C4-2B (cell line): ENCODE results near the gene ZIM2.

Experiments used
- H3K27ac ChIP-seq: fragments of 450-650 bp; 2 replicates; pipeline ENCODE4 v1.5.1; 2017
- ZFX ChIP-seq: fragments of 450-650 bp; IDR thresholded peaks from 2 replicates; pipeline ENCODE4 v1.6.1; 2017
- TF ChIP-seq, protein P1 (sequence below): fragments of 450-650 bp; conservative IDR thresholded peaks from 2 replicates; pipeline ENCODE4 v1.5.1; 2017; ENCODE audit warnings: mild to moderate bottlenecking

The ZIM2 gene

GRCh38 chr19:56832352-56832928 is 8.1 kb downstream of the ZIM2 start:
- no peak for TF ChIP-seq ZFX
- TF ChIP-seq, protein P1, sequence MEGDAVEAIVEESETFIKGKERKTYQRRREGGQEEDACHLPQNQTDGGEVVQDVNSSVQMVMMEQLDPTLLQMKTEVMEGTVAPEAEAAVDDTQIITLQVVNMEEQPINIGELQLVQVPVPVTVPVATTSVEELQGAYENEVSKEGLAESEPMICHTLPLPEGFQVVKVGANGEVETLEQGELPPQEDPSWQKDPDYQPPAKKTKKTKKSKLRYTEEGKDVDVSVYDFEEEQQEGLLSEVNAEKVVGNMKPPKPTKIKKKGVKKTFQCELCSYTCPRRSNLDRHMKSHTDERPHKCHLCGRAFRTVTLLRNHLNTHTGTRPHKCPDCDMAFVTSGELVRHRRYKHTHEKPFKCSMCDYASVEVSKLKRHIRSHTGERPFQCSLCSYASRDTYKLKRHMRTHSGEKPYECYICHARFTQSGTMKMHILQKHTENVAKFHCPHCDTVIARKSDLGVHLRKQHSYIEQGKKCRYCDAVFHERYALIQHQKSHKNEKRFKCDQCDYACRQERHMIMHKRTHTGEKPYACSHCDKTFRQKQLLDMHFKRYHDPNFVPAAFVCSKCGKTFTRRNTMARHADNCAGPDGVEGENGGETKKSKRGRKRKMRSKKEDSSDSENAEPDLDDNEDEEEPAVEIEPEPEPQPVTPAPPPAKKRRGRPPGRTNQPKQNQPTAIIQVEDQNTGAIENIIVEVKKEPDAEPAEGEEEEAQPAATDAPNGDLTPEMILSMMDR = no peak
- H3K27ac ChIP-seq = no peak overlapping the region

DNA sequence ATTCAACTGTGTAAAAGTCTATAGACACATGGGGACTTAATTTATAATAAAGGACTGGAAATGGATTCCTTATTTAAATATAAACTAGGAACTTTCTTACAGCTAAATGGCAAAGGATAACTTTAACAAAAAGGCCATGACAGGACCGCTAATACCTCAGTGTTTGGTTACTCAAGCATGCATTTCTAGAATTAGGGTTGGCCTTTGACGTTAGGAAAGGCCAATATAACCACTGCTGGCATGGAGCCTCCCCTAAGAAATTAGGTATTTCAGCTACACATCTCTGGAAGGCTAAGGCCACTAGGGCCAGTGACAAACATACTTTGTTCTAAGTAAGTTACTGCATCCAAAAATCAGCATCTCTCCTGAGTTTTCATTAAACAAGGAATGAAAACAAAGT is 9.3 kb downstream of the ZIM2 start:
- TF ChIP-seq ZFX = no peak
- TF ChIP-seq, protein P1 = no peak
- H3K27ac ChIP-seq = no peak overlapping the region

- TF ChIP-seq ZFX = no peak
- TF ChIP-seq, protein P1 = no peak
- no peak overlapping the region for H3K27ac ChIP-seq
Observed at GRCh38 chr19:56829596-56829995, 10.9 kb downstream of the ZIM2 start.

DNA sequence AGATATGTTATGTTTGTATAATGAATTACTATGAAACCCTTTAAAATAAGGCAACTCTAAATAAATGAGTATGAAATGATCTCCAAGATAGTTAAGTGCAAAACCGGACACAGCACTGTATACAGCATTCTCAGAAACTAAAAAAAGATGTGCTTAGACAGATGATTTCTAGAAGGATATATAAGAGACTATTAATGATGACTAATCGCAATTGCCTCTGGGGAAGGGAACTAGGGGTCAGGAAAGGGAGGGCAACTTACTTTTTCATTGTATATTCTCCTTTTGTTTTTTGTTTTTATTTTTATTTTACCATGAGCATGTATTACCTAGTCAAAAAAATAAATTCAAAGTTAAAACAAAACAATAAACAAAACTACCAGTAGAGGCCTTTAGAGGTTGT is 12.8 kb downstream of the ZIM2 start:
- H3K27ac ChIP-seq = no peak overlapping the region
- TF ChIP-seq ZFX = no peak
- TF ChIP-seq, protein P1 = no peak

GRCh38 chr19:56823956-56824355 is 16.6 kb downstream of the ZIM2 start:
- TF ChIP-seq, protein P1 = no peak
- no peak for TF ChIP-seq ZFX

DNA sequence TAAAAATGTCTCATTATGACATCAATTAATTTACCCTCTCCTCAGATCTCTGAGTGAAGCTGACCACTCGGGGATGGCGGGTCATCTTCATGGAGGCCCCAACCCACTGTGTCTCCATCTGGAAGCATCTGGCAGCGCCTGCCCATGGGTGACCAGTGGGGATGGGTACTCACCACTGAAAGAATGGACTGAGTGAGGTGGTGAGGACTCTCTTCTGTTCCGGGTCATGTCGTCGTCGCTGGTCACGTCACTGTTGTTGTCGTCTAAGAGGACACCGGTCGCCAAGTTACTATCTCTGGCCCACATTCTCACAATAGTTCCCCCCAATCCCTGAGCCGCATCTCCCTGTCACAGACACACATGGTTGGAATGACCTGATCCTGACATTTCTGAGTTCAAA is 17.1 kb downstream of the ZIM2 start:
- TF ChIP-seq, protein P1 = no peak
- TF ChIP-seq ZFX = no peak
- no peak overlapping the region for H3K27ac ChIP-seq

More at GRCh38 chr19:56823956-56824355, 16.6 kb downstream of the ZIM2 start:
- H3K27ac ChIP-seq = no peak overlapping the region

GRCh38 chr19:56822755-56823154 is 17.8 kb downstream of the ZIM2 start:
- no peak overlapping the region for H3K27ac ChIP-seq
- TF ChIP-seq ZFX = no peak
- TF ChIP-seq, protein P1 = no peak
